GM11168 (cell line): ENCODE measurements around the gene ASZ1.

Source experiments
- in situ Hi-C: fragments of 300-500 bp; cut with MboI; formaldehyde crosslinking; loops from one replicate; pipeline ENCODE4 v1.12.0; 2022; ENCODE audit warnings: low sequenced_read_pairs; ENCODE audit not compliant: unreplicated experiment

ASZ1 gene

GRCh38 chr7:117403737-117404136 lies 23.6 kb downstream of the ASZ1 start:
- in situ Hi-C loops = no loop called here

DNA sequence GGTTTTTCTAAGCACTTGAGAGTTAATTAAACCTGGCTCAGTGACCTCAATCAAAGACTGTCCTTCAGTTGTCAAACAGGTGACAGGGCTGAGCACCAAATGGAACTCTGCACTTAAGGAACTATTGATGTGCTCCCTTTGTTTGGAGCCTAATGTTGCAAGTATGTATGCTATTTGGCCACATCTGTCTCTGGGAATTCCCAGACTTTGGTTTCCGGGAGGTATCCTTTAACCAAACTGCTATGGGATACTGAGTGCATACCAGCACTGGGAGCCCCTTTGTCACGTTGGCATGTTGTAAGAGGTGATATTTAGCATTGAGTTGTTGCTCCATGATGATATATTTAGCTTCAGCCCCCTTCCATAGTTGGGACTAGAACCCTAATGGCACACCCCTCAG lies 25.2 kb downstream of the ASZ1 start:
- in situ Hi-C loops = no loop called here

- in situ Hi-C loops = no loop called here
Measured at GRCh38 chr7:117401293-117402002, 25.8 kb downstream of the ASZ1 start.

GRCh38 chr7:117399820-117400422 lies 27.4 kb downstream of the ASZ1 start:
- in situ Hi-C loops = no loop called here

- in situ Hi-C loops = no loop called here
Measured at GRCh38 chr7:117395743-117396142, 31.6 kb downstream of the ASZ1 start.

GRCh38 chr7:117393781-117394180 lies 33.5 kb downstream of the ASZ1 start:
- in situ Hi-C loops = no loop called here

DNA sequence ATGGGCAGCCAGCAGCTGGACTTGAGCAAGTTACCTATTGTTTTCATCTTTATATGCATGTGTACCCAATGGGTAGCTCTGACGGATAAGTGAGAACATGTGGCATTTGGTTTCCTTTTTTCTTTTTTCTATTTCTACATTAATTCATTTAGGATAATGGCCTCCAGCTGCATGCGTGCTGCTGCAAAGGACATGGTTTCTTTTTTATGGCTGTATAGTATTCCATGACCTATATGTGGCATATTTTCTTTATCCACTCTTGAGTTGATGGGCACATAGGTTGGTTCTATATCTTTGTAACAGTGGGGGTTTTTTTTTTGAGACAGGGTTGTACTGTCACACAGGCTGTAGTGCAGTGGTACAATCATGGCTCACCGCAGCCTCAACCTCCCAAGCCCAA lies 37.4 kb downstream of the ASZ1 start:
- in situ Hi-C loops = loop anchor here (10.0 kb wide), 1 partner anchor 275 kb away; no protein-coding TSS in a partner anchor

DNA sequence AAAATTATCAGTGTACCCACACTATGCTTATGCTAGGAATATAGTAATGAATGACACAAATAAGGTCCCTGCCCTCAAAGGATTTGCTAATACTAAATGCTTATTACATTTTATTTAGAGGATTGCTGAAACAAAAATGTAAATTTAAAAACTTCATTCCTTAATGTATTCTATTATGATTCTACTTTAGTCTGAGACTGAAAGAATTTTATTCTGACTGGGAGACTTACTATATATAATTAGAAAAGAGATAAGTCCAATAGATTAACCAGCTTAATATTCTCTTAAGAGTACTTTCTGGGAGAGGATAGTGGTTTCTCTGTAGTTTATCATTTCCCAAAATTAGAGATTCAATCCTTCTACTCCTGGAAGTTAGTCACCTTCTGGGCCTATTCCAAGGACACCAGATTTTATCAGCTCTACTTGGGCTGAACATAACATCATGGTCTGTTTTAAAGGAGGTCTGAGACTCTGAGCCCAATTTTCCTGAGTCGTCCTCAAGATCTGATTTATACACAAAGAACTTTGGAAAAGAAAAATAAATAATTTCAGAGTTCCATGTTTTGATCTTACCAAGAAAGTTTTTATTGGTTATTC lies 41.1 kb downstream of the ASZ1 start:
- in situ Hi-C loops = loop anchor here (10.0 kb wide), 1 partner anchor 279 kb away; no protein-coding TSS in a partner anchor

- in situ Hi-C loops = loop anchor here (10.0 kb wide), 1 partner anchor 279 kb away; no protein-coding TSS in a partner anchor
Measured at GRCh38 chr7:117385363-117386109, 41.8 kb downstream of the ASZ1 start.

DNA sequence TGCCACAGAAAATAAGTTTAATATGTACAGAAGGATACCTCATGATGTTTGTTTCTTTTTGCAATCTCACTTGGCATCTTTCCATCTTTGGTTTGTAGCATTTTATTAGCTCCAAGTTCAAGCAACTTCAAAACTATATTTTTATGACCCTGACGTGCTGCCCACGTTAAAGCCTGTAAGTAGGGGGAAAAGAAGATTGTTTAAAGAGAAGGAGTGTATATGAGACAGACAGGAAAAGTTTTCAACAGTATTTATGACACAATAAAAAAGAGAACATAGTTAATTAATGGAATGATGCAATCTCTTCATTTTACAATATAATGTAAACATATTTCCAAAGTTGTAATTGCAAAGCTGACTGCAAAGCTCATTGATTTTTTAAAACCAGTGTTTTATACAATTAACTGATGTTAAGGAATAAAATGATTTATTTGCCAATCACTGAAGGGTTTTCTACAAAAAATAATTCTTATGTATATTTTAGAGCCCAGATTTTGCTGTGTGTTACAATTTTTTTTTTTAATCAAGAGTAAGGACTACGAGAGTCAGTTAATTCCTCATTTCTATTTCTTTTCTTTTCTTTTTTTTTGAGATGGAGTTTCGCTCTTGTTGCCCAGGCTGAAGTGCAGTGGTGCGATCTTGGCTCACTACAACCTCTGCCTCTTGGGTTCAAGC lies 42.5 kb downstream of the ASZ1 start:
- in situ Hi-C loops = loop anchor here (5.0 to 10.0 kb wide), 2 partner anchors 178 to 280 kb away; no protein-coding TSS in a partner anchor

GRCh38 chr7:117383483-117384189 lies 43.7 kb downstream of the ASZ1 start:
- in situ Hi-C loops = loop anchor here (5.0 to 10.0 kb wide), 2 partner anchors 176 to 281 kb away; no protein-coding TSS in a partner anchor

DNA sequence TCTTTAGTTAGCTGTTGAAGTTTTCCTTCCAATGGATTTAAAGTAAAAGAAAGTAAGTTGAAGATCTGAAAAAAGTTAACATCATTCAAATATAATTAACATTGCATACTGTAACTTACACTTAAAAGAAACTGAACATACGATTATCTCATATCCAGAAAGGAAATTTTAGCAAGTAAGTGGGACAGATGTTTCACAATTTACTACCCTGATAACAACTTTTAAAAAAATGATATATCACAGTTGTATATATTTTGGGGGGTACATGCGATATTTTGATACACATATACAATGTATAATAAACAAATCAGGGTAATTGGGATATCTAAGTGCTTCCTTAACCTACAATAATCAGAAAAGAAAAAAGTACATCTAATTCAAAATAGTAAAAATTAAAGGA lies 44.2 kb downstream of the ASZ1 start:
- in situ Hi-C loops = loop anchor here (5.0 to 10.0 kb wide), 2 partner anchors 176 to 282 kb away; no protein-coding TSS in a partner anchor

DNA sequence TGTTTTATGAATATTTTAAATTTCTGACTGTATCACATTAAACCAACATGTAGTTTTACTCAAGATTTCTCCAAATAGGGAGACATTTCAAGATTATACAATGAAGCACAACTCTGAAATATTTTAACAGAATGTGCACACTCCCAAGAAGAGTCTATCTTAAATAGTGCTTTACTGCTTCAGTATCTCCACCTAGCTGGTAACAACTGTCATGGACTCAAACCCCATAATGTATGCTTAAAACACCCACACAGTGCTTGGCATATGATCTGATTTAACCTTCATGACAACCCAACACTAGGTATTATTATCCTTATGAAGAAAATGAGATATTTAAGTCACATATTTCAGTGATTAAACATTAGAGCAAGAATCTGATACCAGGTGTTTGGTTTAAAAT lies 45.9 kb downstream of the ASZ1 start:
- in situ Hi-C loops = loop anchor here (5.0 to 10.0 kb wide), 2 partner anchors 174 to 283 kb away; no protein-coding TSS in a partner anchor

- in situ Hi-C loops = no loop called here
Measured at GRCh38 chr7:117375380-117375779, 51.9 kb downstream of the ASZ1 start.

- in situ Hi-C loops = no loop called here
Measured at GRCh38 chr7:117372073-117372472, 55.2 kb downstream of the ASZ1 start.

- in situ Hi-C loops = no loop called here
Measured at GRCh38 chr7:117364339-117365080, 62.8 kb downstream of the ASZ1 start.

DNA sequence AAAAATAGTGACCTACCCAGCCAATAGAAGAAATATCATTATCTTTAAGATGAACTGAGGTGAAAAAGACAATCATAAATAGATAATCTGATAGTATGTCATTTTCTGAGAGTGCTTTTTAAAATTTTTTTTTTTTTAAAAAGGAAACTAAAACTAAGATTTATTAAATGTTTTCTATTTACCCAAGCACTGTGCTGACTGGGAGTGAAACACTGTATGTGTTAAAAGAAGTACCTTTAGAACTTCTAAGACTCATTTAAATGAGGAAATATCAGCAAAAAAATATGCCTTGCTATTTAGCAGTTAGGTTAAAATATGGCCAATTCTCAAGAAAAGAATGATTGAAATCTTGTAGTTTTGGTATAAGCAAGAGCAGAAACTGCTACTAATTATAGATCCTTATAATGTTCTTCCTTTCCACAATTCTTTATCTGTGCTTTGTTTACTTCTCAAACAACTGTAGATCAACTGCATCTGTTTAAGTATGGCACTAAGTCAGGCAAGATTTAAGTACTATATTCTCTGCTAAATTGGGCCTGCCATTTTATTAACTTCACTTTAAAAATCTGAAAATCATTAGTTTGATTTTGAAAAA lies 64.9 kb downstream of the ASZ1 start:
- in situ Hi-C loops = no loop called here

- in situ Hi-C loops = no loop called here
Measured at GRCh38 chr7:117350027-117350426, 77.3 kb downstream of the ASZ1 start.
